OCI-LY7 (cell line): ENCODE data around the gene TRIM41. TPM values are rescaled to one million over a fixed set of nuclear protein-coding genes. Genes with fewer than 3 reads are reported as not detected.

ENCODE experiments used
- BruUV-seq: library from RNA; stranded (reverse); fragments of 400-500 nt; replicated peaks from 2 replicates; lab custom pipeline; 2021; lab: Mats Ljungman, UMichigan
- CTCF ChIA-PET: fragments of 300-600 bp; sonication (Branson Sonifier 250); formaldehyde crosslinking; loops from one replicate; lab custom pipeline; 2022; ENCODE audit warnings: antibody characterized with exemption; ENCODE audit not compliant: unreplicated experiment; lab: Charles Lee
- POLR2A ChIA-PET: fragments of 300-600 bp; sonication (Branson Sonifier 250); formaldehyde crosslinking; loops from one replicate; lab custom pipeline; 2022; ENCODE audit warnings: antibody characterized with exemption; lab: Charles Lee
- DNase-seq: peaks from one replicate; pipeline ENCODE4 v3.0.0-alpha.2; 2015; ENCODE audit warnings: low spot score
- H2AFZ ChIP-seq: fragments of 200-600 bp; sonication (generic), shearing (Covaris generic); 2 replicates; pipeline ENCODE4 v1.6.1; 2014; ENCODE audit warnings: mild to moderate bottlenecking, antibody characterized with exemption, low read length, moderate library complexity
- H3K27ac ChIP-seq: fragments of 200-600 bp; sonication (generic); 2 replicates; pipeline ENCODE4 v1.5.1; 2014; ENCODE audit warnings: mixed run types, low read depth, mild to moderate bottlenecking, moderate library complexity, low read length, inconsistent platforms; ENCODE audit not compliant: poor library complexity, severe bottlenecking
- H3K36me3 ChIP-seq: fragments of 200-600 bp; sonication (generic); 2 replicates; pipeline ENCODE4 v1.6.1; 2014; ENCODE audit warnings: mild to moderate bottlenecking, antibody characterized with exemption, low read length, moderate library complexity, mixed read lengths; ENCODE audit not compliant: insufficient read depth
- H3K4me1 ChIP-seq: fragments of 200-600 bp; sonication (generic); 2 replicates; pipeline ENCODE4 v1.5.1; 2014; ENCODE audit warnings: mild to moderate bottlenecking, low read length; ENCODE audit not compliant: insufficient read depth, poor library complexity, severe bottlenecking
- H3K4me2 ChIP-seq: fragments of 200-600 bp; sonication (generic); 2 replicates; pipeline ENCODE4 v1.6.1; 2014; ENCODE audit warnings: mild to moderate bottlenecking, low read length
- H3K4me3 ChIP-seq: fragments of 200-600 bp; sonication (generic); 2 replicates; pipeline ENCODE4 v1.5.1; 2014; ENCODE audit warnings: mild to moderate bottlenecking, low read depth, low read length; ENCODE audit not compliant: poor library complexity, severe bottlenecking
- H3K79me2 ChIP-seq: fragments of 200-600 bp; sonication (generic); 2 replicates; pipeline ENCODE4 v1.6.1; 2016; ENCODE audit warnings: low read depth, mild to moderate bottlenecking, low read length, moderate library complexity, mixed read lengths; ENCODE audit not compliant: insufficient read depth
- H3K9me2 ChIP-seq: fragments of 200-600 bp; sonication (generic); 2 replicates; pipeline ENCODE4 v1.6.1; 2016; ENCODE audit warnings: mild to moderate bottlenecking, low read length, mixed read lengths; ENCODE audit not compliant: insufficient read depth
- H3K9me3 ChIP-seq: fragments of 200-600 bp; sonication (generic); 2 replicates; pipeline ENCODE4 v1.6.1; 2014; ENCODE audit warnings: mild to moderate bottlenecking, mixed run types, low read length, mixed read lengths
- H4K20me1 ChIP-seq: fragments of 200-600 bp; sonication (generic); 2 replicates; pipeline ENCODE4 v1.6.1; 2014; ENCODE audit warnings: mild to moderate bottlenecking, antibody characterized with exemption, low read length, moderate library complexity, mixed read lengths; ENCODE audit not compliant: insufficient read depth
- EZH2phosphoT487 ChIP-seq: fragments of 200-600 bp; sonication (generic); IDR thresholded peaks from 2 replicates; pipeline ENCODE4 v1.6.1; 2018; ENCODE audit warnings: low read depth, borderline replicate concordance, mild to moderate bottlenecking, mixed run types, antibody characterized with exemption, low read length, moderate library complexity, mixed read lengths
- intact Hi-C: fragments of 100-400 bp; cut with micrococcal nuclease; formaldehyde crosslinking; loops from one replicate; pipeline ENCODE4 v1.10.0; 2022; ENCODE audit not compliant: unreplicated experiment
- total RNA-seq, 2 experiments: library from RNA; depleted of rRNA in 1 of 2; stranded (reverse); fragments of >200 nt in 1 of 2; shearing (Covaris generic) in 1 of 2; gene quantifications; 2 replicates each; pipeline ENCODE4 v1.2.3, GENCODE V29; 2014 to 2022
- TF ChIP-seq, protein P1 (sequence below): fragments of 200-600 bp; sonication (generic); conservative IDR thresholded peaks from 2 replicates; pipeline ENCODE4 v1.5.1; 2014; ENCODE audit warnings: mild to moderate bottlenecking, antibody characterized with exemption, low read length, moderate library complexity, mixed read lengths

TRIM41 gene
- total RNA-seq, 2 experiments from 2014 or later = 30.2 to 73.4 TPM

DNA sequence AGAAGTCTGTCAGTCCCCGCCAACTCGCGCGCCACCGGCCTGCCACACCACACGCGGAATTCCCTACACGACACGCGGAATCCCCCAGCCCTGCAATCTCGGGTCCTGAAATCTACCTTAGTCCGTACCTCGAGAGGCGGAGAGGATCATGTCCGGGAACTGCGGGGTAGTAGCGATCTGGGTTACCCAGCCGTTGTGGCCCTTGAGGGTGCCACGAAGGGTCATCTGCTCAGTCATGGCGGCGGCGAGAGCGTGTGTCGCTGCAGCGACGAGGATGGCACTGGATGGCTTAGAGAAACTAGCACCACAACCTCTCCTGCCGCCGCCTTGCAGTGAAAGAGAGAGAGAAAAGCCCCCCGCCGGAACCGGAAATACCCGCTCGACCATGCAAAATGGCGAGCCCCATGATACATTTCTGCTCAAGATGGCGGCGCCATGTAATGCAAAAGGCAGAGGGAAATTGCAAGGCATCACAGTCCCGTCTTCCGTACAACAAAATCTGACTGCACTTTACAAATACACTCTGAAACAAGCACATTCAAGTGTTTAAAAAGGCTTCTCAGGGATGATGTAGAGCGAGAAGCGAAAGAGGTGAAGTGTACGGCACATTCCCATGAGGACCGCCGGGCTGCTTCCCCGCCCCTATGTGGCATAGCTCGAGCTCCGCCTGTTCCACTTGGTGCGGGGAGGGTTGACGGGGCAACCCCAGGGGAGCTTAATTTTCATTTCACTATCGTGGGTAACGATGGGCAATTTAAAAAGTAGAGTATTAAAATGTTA is 20.7 kb downstream of the TRIM41 start, which contains the start of gene RACK1:
TSS of gene RACK1 (minus strand) at position 343 of the 780 bp plus-strand sequence. CDS start at position 237, 106 bp downstream.
- Histone ChIP-seq H3K4me3 (peak within 1 kb of the TSS; percentile 89), H3K4me1 (peaks cover 54% of the 10 kb centered on the region), H3K9me3 (no peaks in the 10 kb centered on the region), H3K36me3 (peaks cover 49% of the 10 kb centered on the region), H3K9me2 (no peaks in the 10 kb centered on the region), H3K4me2 (peak within 1 kb of the TSS; percentile 98), H3K79me2 (peaks cover 88% of the 10 kb centered on the region), H2AFZ (peak within 1 kb of the TSS; percentile 47; the same call in 1 of the 2 replicates), H3K27ac (peak within 1 kb of the TSS; percentile 89), H4K20me1 (peaks cover 34% of the 10 kb centered on the region)
- intact Hi-C loops = loop anchor here (1.0 kb wide), 2 partner anchors 20 to 55 kb away; partner anchors contain the start of gene TRIM41
- no TSS peak for BruUV-seq
- TF ChIP-seq, protein P1, sequence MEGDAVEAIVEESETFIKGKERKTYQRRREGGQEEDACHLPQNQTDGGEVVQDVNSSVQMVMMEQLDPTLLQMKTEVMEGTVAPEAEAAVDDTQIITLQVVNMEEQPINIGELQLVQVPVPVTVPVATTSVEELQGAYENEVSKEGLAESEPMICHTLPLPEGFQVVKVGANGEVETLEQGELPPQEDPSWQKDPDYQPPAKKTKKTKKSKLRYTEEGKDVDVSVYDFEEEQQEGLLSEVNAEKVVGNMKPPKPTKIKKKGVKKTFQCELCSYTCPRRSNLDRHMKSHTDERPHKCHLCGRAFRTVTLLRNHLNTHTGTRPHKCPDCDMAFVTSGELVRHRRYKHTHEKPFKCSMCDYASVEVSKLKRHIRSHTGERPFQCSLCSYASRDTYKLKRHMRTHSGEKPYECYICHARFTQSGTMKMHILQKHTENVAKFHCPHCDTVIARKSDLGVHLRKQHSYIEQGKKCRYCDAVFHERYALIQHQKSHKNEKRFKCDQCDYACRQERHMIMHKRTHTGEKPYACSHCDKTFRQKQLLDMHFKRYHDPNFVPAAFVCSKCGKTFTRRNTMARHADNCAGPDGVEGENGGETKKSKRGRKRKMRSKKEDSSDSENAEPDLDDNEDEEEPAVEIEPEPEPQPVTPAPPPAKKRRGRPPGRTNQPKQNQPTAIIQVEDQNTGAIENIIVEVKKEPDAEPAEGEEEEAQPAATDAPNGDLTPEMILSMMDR = no peak
- TF ChIP-seq EZH2phosphoT487 = no peak
- CTCF ChIA-PET = no interaction called here
- peak; percentile 94 for DNase-seq
- POLR2A ChIA-PET = interaction anchor here (0.6 to 3.7 kb wide), 8 partner anchors 11 to 436 kb away, joined by 3 to 17 read pairs (median 3); partner anchors contain the start of gene TRIM52

DNA sequence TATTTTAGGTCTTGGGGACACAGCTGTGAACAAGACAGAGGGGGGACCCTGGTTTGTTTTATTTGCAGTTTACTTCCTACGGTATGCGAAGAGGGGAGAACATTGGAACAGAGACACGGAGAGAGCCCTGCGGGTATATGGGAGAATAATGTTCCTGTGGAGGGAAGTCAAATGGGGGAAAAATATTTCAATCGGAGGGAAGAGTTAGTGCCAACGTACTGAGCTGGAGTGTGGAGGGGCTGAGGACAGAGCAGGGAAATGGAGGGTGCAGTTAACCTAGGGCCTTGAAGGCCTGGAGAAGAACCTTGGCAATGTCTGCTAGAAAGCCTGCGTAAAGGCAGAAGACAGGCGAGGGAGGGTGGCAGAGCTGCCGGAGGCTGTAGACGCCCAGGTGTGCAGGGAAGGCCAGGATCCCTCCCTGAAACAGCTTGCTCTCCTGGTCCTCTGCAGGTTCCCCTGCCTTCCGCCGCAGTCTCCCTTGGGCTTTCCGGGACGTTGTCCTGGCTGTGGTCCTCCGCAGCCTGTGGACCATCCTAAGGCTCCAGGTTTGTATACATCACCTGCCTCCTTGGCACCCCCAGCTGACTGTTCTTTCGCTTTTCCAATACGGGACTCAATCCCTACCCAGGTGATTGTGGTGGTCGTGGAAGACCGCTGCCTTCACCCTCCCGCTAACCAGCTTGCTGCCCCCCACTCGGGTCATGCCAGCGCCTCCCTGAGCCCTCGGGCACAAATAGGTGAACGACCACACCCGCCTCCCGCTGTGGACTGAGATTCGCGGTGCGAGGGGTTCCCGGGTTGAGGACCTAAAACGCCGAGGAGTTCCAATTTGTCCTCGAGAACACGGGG is 22.6 kb downstream of the TRIM41 start:
- CTCF ChIA-PET = no interaction called here
- Histone ChIP-seq H3K9me3 (no peaks in the 10 kb centered on the region), H3K4me1 (peaks cover 62% of the 10 kb centered on the region), H3K4me3 (peak overlapping the region; percentile 89), H3K79me2 (peaks cover 86% of the 10 kb centered on the region), H4K20me1 (peaks cover 24% of the 10 kb centered on the region), H3K9me2 (no peaks in the 10 kb centered on the region), H3K36me3 (peaks cover 33% of the 10 kb centered on the region), H2AFZ (peak overlapping the region; percentile 66; the same call in 1 of the 2 replicates), H3K27ac (peak overlapping the region; percentile 89), H3K4me2 (peak overlapping the region; percentile 98)
- TF ChIP-seq, protein P1 = no peak
- TF ChIP-seq EZH2phosphoT487 = no peak
- POLR2A ChIA-PET = interaction anchor here (0.6 to 3.7 kb wide), 6 partner anchors 9 to 194 kb away, joined by 3 to 17 read pairs (median 4); partner anchors contain the start of gene TRIM52
- intact Hi-C loops = loop anchor here (1.0 to 5.0 kb wide), 2 partner anchors 16 to 193 kb away; partner anchors contain the start of gene TRIM52
- peak; percentile 33 for DNase-seq
- BruUV-seq = no TSS peak
